Muscle of leg (tissue), 11 donors: Measurements from ENCODE around the gene FAM13A. TPM values are rescaled to one million over a fixed set of nuclear protein-coding genes. Genes with fewer than 3 reads are reported as not detected.
"Not testable (repeated sequence)": the region's sequence is repeated elsewhere in the genome, so short reads cannot be mapped to it uniquely, and the experiment has no call there.

ENCODE experiments used
- DNase-seq: peaks from one replicate; pipeline ENCODE4 v3.0.0; 2013
- H3K27ac ChIP-seq: one replicate; pipeline ENCODE4 v1.5.1; 2013; ENCODE audit warnings: mild to moderate bottlenecking, low read length, control low read depth
- H3K27me3 ChIP-seq: one replicate; pipeline ENCODE4 v1.6.1; 2013; ENCODE audit warnings: low read length; ENCODE audit not compliant: control insufficient read depth, insufficient read depth
- H3K36me3 ChIP-seq: one replicate; pipeline ENCODE4 v1.6.1; 2013; ENCODE audit warnings: low read length; ENCODE audit not compliant: control insufficient read depth, insufficient read depth
- H3K4me1 ChIP-seq: one replicate; pipeline ENCODE4 v1.6.1; 2013; ENCODE audit warnings: low read length; ENCODE audit not compliant: control insufficient read depth, insufficient read depth
- H3K4me3 ChIP-seq: one replicate; pipeline ENCODE4 v1.5.1; 2013; ENCODE audit warnings: low read length, control low read depth
- H3K9me3 ChIP-seq: replicated peaks from 2 replicates; pipeline ENCODE4 v1.6.1; 2013; ENCODE audit warnings: low read depth, low read length; ENCODE audit not compliant: control insufficient read depth
- WGBS: methylation state at CpG from one replicate; pipeline ENCODE4 v1.1.5; 2013; ENCODE audit warnings: missing lambda C conversion rate; ENCODE audit not compliant: insufficient coverage; 5-methylcytosine and 5-hydroxymethylcytosine counted together
- polyA plus RNA-seq, 8 donors: library from polyadenylated mRNA; unstranded; fragments of 120-200 nt; gene quantifications; one replicate each; pipeline versions ENCODE4 v1.2.1 to v1.2.3, GENCODE V29; 2013; ENCODE audit warnings: inconsistent platforms in 1 of 8, low replicate concordance in 1 of 8; ENCODE audit not compliant: insufficient read length in 8 of 8, insufficient read depth in 1 of 8
- total RNA-seq: library from RNA; stranded (reverse); fragments of 120-200 nt; gene quantifications from one replicate; pipeline ENCODE4 v1.2.4, GENCODE V29; 2013

The FAM13A gene
- total and polyA plus RNA-seq, 9 donors, result 23.8 to 40.2 (median 29.7) TPM

- no peaks in the 10 kb centered on the region for H3K27me3 ChIP-seq
- DNase-seq, result peak; percentile 17
- H3K27ac ChIP-seq, result no peak overlapping the region
- H3K4me1 ChIP-seq, result no peaks in the 10 kb centered on the region
- no CpG with 5 or more reads among the region's 3 CpGs for WGBS
- no peaks in the 10 kb centered on the region for H3K9me3 ChIP-seq
- no peaks in the 10 kb centered on the region for H3K36me3 ChIP-seq
- no peak overlapping the region for H3K4me3 ChIP-seq
These were observed 104.9 kb downstream of the FAM13A start for GRCh38 chr4:88952081-88952480.

GRCh38 chr4:88949605-88950004 lies 107.4 kb downstream of the FAM13A start:
- no peaks in the 10 kb centered on the region for H3K36me3 ChIP-seq
- no CpG with 5 or more reads among the region's 2 CpGs for WGBS
- H3K9me3 ChIP-seq, result peaks cover 3% of the 10 kb centered on the region
- no peak for DNase-seq
- no peak overlapping the region for H3K27ac ChIP-seq
- no peak overlapping the region for H3K4me3 ChIP-seq
- H3K27me3 ChIP-seq, result no peaks in the 10 kb centered on the region
- no peaks in the 10 kb centered on the region for H3K4me1 ChIP-seq

- H3K27me3 ChIP-seq, result no peaks in the 10 kb centered on the region
- peaks cover 2% of the 10 kb centered on the region for H3K36me3 ChIP-seq
- no peak for DNase-seq
- no peak overlapping the region for H3K4me3 ChIP-seq
- H3K27ac ChIP-seq, result no peak overlapping the region
- no CpG with 5 or more reads among the region's 2 CpGs for WGBS
- H3K4me1 ChIP-seq, result no peaks in the 10 kb centered on the region
- H3K9me3 ChIP-seq, result no peaks in the 10 kb centered on the region
These were observed 116.5 kb downstream of the FAM13A start for GRCh38 chr4:88940506-88940905.

GRCh38 chr4:88939697-88940096 lies 117.3 kb downstream of the FAM13A start:
- peaks cover 2% of the 10 kb centered on the region for H3K36me3 ChIP-seq
- no peak overlapping the region for H3K4me3 ChIP-seq
- no peak overlapping the region for H3K27ac ChIP-seq
- no peaks in the 10 kb centered on the region for H3K27me3 ChIP-seq
- 57% methylated on average over 1 of the region's 3 CpGs for WGBS
- H3K9me3 ChIP-seq, result no peaks in the 10 kb centered on the region
- H3K4me1 ChIP-seq, result no peaks in the 10 kb centered on the region
- DNase-seq, result peak; percentile 28

- no peak overlapping the region for H3K27ac ChIP-seq
- DNase-seq, result no peak
These were observed 118.8 kb downstream of the FAM13A start for GRCh38 chr4:88938138-88938537.

GRCh38 chr4:88937081-88937480 lies 119.9 kb downstream of the FAM13A start:
- no peaks in the 10 kb centered on the region for H3K27me3 ChIP-seq
- H3K4me3 ChIP-seq, result no peak overlapping the region
- peaks cover 2% of the 10 kb centered on the region for H3K36me3 ChIP-seq
- H3K9me3 ChIP-seq, result no peaks in the 10 kb centered on the region
- no peak for DNase-seq
- H3K4me1 ChIP-seq, result no peaks in the 10 kb centered on the region
- WGBS, result no CpG with 5 or more reads among the region's 2 CpGs
- H3K27ac ChIP-seq, result no peak overlapping the region

More at GRCh38 chr4:88938138-88938537, 118.8 kb downstream of the FAM13A start:
- Histone ChIP-seq H3K4me3 (no peak overlapping the region), H3K36me3 (peaks cover 2% of the 10 kb centered on the region), H3K9me3 (no peaks in the 10 kb centered on the region), H3K4me1 (no peaks in the 10 kb centered on the region), H3K27me3 (no peaks in the 10 kb centered on the region)

- no peak for DNase-seq
- H3K4me3 ChIP-seq, result no peak overlapping the region
- peaks cover 3% of the 10 kb centered on the region for H3K9me3 ChIP-seq
- peaks cover 5% of the 10 kb centered on the region for H3K36me3 ChIP-seq
- no peaks in the 10 kb centered on the region for H3K4me1 ChIP-seq
- H3K27ac ChIP-seq, result no peak overlapping the region
- 51% methylated on average over 3 of the region's 3 CpGs for WGBS
- no peaks in the 10 kb centered on the region for H3K27me3 ChIP-seq
These were observed 123.4 kb downstream of the FAM13A start for GRCh38 chr4:88933414-88934160.

- no peak overlapping the region for H3K4me3 ChIP-seq
- H3K27ac ChIP-seq, result no peak overlapping the region
- peaks cover 3% of the 10 kb centered on the region for H3K36me3 ChIP-seq
- no peak for DNase-seq
- no peaks in the 10 kb centered on the region for H3K27me3 ChIP-seq
- H3K9me3 ChIP-seq, result peaks cover 7% of the 10 kb centered on the region
- H3K4me1 ChIP-seq, result no peaks in the 10 kb centered on the region
- no CpG with 5 or more reads among the region's 1 CpG for WGBS
These were observed 128.1 kb downstream of the FAM13A start for GRCh38 chr4:88928852-88929251.

- Histone ChIP-seq H3K27me3 (no peaks in the 10 kb centered on the region), H3K36me3 (peaks cover 3% of the 10 kb centered on the region), H3K27ac (no peak overlapping the region), H3K4me3 (no peak overlapping the region), H3K4me1 (no peaks in the 10 kb centered on the region), H3K9me3 (peaks cover 7% of the 10 kb centered on the region)
- DNase-seq, result no peak
These were observed 129.6 kb downstream of the FAM13A start for GRCh38 chr4:88927420-88927819.

GRCh38 chr4:88919056-88919455 lies 137.9 kb downstream of the FAM13A start:
- Histone ChIP-seq H3K27me3 (no peaks in the 10 kb centered on the region), H3K36me3 (no peaks in the 10 kb centered on the region), H3K9me3 (no peaks in the 10 kb centered on the region), H3K4me3 (no peak overlapping the region), H3K27ac (no peak overlapping the region), H3K4me1 (no peaks in the 10 kb centered on the region)
- no peak for DNase-seq

GRCh38 chr4:88913181-88913580 lies 143.8 kb downstream of the FAM13A start:
- not testable (repeated sequence) for H3K27ac ChIP-seq, H3K4me1 ChIP-seq, H3K4me3 ChIP-seq, DNase-seq, H3K36me3 ChIP-seq, H3K9me3 ChIP-seq, H3K27me3 ChIP-seq
